Activated CD8-positive, alpha-beta memory T cell treated with anti-CD3 and anti-CD28 coated beads, Interleukin-2, amount 50 U/mL, for 24 hours (primary cell): ENCODE data around the gene CHST2.
"Not testable (repeated sequence)": the region's sequence is repeated elsewhere in the genome, so short reads cannot be mapped to it uniquely, and the experiment has no call there.

Experiments used
- DNase-seq: peaks from one replicate; pipeline ENCODE4 v3.0.0-alpha.2; 2020; ENCODE audit errors: extremely low read depth

CHST2 gene

GRCh38 chr3:143119009-143119914 is at the start of gene CHST2:
CHST2 (plus strand) TSS chr3:143119771; CDS start chr3:143120817, 1,046 bp downstream.
- no peak for DNase-seq

DNA sequence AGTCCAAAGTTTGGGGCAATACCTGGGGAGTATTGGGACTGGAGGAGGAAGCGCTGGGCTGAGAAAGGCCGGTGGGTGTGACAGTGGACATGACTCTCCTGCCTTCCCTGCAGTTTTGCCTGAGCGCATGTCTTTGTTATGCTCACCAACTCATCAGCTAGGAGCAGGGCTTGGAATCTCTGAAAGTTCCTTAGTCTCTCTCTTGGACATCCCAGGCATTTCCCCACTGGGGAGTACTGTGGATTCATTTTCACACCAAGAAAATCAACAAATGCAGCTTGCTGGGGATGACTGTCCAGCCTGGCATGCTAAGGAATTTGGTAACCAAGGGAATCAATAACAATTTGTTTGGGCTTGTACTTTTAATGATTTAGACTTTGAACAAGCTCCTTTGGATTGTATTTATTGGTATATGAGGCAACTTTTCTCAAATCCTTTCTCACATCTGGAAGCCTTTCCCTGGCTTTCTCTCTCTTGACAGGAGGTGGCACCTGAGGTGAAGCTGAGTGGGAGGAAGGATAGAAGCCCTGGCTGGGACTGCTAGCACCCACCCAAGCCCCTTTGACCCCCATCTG is 48.5 kb upstream of the CHST2 start:
- no peak for DNase-seq

DNA sequence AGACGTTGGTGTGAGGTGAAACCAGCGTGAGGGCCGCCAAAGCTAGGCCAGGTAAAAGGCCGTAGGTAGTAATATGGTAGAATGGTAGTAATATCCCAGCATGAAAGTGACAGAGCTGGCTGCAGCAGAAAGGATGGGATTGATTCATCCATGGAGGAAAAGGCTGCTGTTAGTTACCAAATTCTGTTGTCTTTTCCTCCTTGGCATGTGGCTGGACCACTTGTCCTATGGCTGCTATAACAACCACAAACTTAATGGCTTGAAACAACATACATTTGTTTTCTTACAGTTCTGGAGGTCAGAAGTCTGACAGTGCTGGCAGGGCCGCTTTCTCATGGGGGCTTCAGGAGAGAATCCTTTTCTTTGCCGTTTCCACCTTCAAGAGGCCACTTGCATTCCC is 47.8 kb upstream of the CHST2 start:
- no peak for DNase-seq

DNA sequence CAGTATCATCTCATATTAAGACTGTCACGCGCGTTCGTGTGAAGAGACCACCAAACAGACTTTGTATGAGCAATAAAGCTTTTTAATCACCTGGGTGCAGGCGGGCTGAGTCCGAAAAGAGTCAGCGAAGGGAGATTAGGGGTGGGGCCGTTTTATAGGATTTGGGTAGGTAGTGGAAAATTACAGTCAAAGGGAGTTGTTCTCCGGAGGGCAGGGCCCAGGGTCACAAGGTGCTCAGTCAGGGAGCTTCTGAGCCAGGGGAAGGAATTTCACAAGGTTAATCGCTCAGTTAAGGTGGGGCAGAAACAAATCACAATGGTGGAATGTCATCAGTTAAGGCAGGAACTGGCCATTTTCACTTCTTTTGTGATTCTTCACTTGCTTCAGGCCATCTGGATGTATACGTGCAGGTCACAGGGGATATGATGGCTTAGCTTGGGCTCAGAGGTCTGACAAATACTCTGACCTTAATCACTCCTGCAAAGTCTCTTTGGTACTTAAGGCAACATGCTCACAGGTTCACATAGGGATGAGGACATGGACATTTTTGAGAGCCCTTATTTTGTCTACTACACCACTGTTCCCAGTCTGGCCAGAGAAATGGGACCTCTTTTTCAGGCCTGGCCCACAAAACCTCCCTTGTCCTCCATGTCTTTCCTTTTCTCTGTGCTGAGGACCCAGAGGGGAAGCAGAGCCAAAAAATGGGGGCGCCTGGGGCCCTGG is 47.1 kb upstream of the CHST2 start:
- not testable (repeated sequence) for DNase-seq

- DNase-seq, result not testable (repeated sequence)
Measured at GRCh38 chr3:143073541-143073940, 46.0 kb upstream of the CHST2 start.

DNA sequence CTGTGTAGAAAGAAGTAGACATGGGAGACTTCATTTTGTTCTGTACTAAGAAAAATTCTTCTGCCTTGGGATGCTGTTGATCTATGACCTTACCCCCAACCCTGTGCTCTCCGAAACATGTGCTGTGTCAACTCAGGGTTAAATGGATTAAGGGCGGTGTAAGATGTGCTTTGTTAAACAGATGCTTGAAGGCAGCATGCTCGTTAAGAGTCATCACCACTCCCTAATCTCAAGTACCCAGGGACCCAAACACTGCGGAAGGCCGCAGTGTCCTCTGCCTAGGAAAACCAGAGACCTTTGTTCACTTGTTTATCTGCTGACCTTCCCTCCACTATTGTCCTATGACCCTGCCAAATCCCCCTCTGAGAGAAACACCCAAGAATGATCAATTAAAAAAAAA is 45.6 kb upstream of the CHST2 start:
- DNase-seq, result not testable (repeated sequence)

DNA sequence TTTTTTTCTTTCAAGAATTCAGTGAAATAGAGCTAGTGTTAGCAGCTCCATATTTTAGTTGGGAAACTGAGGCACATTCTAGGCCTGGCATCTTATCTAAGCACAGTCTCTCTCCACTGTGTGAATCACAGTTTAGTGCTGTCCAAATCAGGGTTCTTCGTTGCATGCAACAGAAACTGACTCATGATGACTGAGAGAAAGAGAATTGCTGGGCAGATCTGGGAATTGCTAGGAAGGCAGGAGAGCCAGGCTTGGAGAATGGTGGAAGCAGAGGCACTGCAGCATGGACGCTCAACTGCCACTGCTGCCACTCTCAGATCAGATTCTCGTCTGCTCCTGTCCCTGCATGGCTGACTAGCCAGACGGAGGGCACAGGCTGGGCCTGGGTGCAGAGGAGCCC is 40.7 kb upstream of the CHST2 start:
- no peak for DNase-seq

DNA sequence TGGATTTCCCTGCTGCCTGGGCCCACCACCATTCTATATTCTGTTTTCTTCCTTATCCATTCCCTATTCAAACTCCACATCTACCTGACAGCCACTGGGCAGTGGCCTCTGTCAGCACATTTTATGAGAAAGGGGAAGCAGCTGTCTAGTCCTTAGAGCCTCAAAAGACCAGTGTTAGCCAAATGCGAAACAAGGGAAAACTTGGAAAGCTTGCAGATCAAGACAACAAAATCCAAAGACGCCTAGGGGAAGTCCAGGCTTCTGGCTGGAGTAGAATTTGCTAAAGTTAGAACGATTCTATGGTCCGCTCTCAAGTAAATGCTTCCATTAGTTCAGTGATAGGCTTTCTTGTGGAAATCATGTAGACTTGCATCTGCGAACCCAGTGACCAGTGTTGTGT is 39.4 kb upstream of the CHST2 start:
- no peak for DNase-seq

DNA sequence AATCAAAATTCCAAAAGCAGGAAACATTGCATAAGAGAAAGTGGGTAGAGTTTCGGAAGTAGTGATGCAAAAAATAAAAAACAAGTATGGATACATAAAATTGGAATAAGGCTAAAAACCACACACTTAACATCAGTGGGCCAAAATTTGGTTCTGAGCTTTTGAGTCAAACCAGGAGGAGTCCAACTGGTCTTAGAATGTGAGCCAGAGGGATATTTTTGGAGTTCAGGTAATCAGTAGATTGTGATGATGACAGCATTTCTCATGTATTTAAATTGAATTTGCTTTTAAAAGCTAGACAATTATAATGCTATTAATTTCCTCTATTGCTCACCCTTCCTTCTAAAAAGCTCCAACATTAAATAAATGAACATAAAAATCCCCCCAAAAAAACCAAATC is 38.2 kb upstream of the CHST2 start:
- no peak for DNase-seq

GRCh38 chr3:143081844-143082778 is 37.5 kb upstream of the CHST2 start:
- no peak for DNase-seq

DNA sequence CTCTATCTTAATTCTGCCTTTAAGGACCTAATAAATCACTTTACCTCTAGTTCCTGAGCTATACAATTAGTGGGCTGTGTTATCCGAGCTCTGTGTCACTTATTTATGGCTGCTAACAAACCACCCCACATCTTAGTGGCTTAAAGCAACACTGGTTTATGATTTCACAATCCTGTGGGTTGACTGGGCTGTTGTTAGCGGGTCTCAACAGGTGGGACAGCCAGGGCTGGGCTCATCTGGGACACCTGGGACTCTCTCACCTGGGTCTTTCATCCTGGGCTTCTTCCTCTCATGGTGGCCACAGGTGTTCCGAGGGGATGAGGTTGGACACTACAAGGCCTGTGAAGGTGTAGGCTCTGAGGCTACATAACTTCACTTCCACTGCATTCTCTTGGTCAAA is 35.8 kb upstream of the CHST2 start:
- DNase-seq, result no peak

DNA sequence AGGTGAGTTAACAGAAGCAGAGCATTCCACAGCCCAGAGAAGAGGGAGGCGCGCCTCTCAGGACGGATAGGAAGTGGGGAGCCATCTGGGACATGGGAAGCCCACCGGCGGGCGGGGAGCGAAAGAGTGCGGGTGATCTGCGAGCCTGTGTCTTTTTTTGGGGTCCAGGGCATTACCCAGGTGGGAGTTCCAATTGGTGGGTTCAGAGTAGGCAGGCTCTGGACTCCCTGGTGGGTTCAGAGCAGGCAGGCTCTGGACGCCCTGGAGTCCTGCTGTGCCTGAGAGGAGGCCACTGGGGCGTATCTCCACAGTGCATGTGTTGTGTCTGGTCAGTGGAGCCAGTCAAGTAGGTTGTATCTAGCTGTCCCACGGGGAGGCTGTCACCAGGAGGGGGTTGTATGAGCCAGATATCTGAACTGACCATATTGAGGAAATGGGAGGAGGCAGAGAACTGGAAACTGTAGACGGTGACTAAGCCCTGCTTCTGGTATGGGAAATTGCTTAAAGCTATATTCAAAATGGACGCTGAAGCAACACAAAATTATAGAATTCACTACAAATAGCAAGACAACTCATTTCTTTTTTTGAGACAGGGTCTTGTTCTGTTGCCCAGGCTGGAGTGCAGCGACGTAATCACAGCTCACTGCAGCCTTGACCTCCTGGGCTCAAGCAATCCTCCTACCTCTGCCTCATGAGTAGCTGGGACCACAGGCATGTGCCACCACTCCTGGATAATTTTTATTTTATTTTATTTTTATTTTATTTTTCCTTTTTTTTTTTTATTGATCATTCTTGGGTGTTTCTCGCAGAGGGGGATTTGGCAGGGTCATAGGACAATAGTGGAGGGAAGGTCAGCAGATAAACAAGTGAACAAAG is 34.5 kb upstream of the CHST2 start:
- DNase-seq, result no peak

DNA sequence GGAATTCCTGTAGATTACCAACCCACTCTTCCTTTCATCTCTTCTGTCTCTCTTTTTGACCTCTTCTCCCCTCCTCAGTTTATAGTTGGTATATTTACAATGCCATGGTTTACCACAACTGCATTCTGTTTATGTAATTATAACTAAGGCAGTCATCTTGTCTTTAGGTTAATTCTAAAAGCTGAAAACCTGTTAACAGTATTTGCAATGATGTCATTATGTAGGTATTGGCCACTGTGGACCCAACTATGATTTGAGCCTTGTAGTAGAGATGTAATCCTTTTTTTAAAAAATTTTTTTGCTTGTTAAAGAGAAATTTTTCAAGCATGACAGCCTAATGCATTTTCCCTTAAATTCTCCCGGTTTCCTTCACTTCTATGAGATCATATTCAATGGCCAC is 30.7 kb upstream of the CHST2 start:
- no peak for DNase-seq

DNA sequence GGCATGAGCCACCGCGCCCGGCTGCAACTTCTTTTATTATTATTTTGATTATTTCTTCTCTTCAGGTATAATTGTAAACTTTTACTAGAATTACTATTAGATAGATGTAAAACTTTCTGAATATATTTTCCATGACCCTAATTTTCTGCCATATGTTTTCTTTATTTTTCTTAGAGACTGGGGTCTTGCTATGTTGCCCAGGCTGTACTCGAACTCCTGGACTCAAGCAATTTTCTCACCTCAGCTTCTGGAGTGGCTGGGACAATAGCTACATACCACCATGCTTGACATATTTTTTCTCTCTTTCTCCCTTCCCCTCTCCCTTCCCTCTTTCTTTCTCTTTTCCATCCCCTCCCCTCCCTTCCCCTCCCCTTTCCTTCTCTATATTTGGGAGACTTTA is 29.6 kb upstream of the CHST2 start:
- DNase-seq, result no peak

DNA sequence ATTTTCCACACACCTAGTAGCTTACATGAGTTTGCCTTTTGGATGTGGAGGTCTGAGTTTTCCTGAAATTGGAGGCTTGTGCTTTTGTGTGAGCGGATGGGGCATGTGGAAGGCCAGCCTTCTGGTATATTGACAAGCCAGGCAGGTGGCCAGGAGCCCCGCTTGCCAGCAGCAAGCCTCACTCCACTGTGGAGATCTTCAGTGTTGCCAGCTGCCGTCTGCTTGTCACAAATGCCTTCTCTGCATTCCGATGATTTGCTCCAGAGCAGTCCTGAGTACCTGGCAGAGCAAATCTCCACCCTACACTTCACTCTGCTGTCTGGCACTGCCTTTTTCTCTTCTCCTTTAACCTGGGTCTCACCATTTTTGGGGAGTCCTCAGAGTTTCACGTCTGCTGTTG is 29.1 kb upstream of the CHST2 start:
- no peak for DNase-seq

GRCh38 chr3:143090976-143091837 is 28.4 kb upstream of the CHST2 start:
- DNase-seq, result no peak

GRCh38 chr3:143092191-143092590 is 27.4 kb upstream of the CHST2 start:
- no peak for DNase-seq

- no peak for DNase-seq
Measured at GRCh38 chr3:143095813-143096212, 23.8 kb upstream of the CHST2 start.

DNA sequence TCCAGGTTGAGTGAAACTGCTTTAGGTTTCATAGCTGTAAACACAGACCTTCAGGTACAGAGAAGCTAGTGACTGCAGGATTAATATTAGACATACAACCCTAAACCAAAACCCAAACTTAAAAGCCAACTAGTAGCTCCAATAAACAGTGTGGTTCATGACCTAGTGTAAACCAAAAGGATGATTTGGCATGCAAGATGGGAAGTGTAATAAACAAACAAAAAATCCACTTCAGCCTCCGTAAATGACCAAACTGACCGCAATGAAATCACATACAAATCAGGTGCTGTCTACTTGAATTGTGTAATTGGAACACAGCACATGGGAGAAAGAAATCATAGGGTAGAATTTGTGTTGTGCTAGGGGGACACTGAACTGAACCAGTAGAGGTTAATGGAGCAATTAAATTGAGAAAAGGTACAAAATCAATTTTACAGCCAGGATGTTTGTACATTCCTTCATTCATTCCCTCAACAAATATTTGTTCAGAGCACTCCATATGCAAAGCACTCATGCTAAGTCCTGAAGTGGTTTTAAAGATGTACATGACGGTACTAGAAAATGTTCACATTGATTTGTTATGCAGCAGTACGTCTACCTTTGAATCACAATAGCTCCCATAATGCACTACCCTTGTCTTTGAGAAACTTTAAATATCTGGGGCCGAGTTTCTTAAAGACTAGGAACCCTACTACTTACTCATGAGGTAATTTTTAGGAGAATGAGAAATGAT is 21.4 kb upstream of the CHST2 start:
- DNase-seq, result no peak
